Ectodermal cell (in vitro differentiated cells): Measurements from ENCODE around the gene LYL1.

Source experiments
- H3K27ac ChIP-seq: 2 replicates; pipeline ENCODE4 v1.7.0; 2013; ENCODE audit warnings: mild to moderate bottlenecking, low read depth, low read length; ENCODE audit not compliant: insufficient read depth, poor library complexity, severe bottlenecking
- H3K27me3 ChIP-seq: 2 replicates; pipeline ENCODE4 v1.7.0; 2013; ENCODE audit warnings: mild to moderate bottlenecking, low read length; ENCODE audit not compliant: insufficient read depth, control insufficient read depth, poor library complexity, severe bottlenecking
- H3K36me3 ChIP-seq: one replicate; pipeline ENCODE4 v1.7.0; 2013; ENCODE audit warnings: low read length; ENCODE audit not compliant: control insufficient read depth, insufficient read depth
- H3K4me1 ChIP-seq: one replicate; pipeline ENCODE4 v1.7.0; 2013; ENCODE audit warnings: low read length; ENCODE audit not compliant: control insufficient read depth, insufficient read depth
- H3K4me3 ChIP-seq: 2 replicates; pipeline ENCODE4 v1.7.0; 2013; ENCODE audit warnings: low read depth, low read length, control low read depth; ENCODE audit not compliant: insufficient read depth
- H3K9me3 ChIP-seq: 2 replicates; pipeline ENCODE4 v1.7.0; 2013; ENCODE audit warnings: mild to moderate bottlenecking, low read length, moderate library complexity; ENCODE audit not compliant: control insufficient read depth
- WGBS, 2 experiments: methylation state at CpG; one replicate each; pipeline ENCODE4 v1.1.7; 2013; ENCODE audit warnings: missing lambda C conversion rate in 2 of 2; 5-methylcytosine and 5-hydroxymethylcytosine counted together

LYL1 gene

GRCh38 chr19:13098277-13099072, 4.2 kb downstream of the LYL1 start:
- Histone ChIP-seq H3K36me3 (no peaks in the 10 kb centered on the region), H3K27me3 (peaks cover 97% of the 10 kb centered on the region), H3K27ac (no peak overlapping the region), H3K4me3 (no peak overlapping the region), H3K9me3 (no peaks in the 10 kb centered on the region), H3K4me1 (peaks cover 23% of the 10 kb centered on the region)
- 2% methylated on average over 52 to 58 of the region's 58 CpGs for WGBS, 2 experiments

GRCh38 chr19:13097463-13098258, 5.0 kb downstream of the LYL1 start:
- Histone ChIP-seq H3K4me1 (peaks cover 24% of the 10 kb centered on the region), H3K27ac (no peak overlapping the region), H3K4me3 (no peak overlapping the region), H3K27me3 (peaks cover 95% of the 10 kb centered on the region), H3K9me3 (no peaks in the 10 kb centered on the region), H3K36me3 (no peaks in the 10 kb centered on the region)
- WGBS, 2 experiments: 2 to 3% methylated on average over 62 to 69 of the region's 69 CpGs

- Histone ChIP-seq H3K27me3 (peaks cover 95% of the 10 kb centered on the region), H3K4me3 (no peak overlapping the region), H3K9me3 (no peaks in the 10 kb centered on the region), H3K4me1 (peaks cover 27% of the 10 kb centered on the region), H3K27ac (no peak overlapping the region), H3K36me3 (no peaks in the 10 kb centered on the region)
- 3 to 5% methylated on average over 9 to 17 of the region's 20 CpGs for WGBS, 2 experiments
These were observed 5.6 kb downstream of the LYL1 start for GRCh38 chr19:13097033-13097462.

- Histone ChIP-seq H3K4me1 (peaks cover 32% of the 10 kb centered on the region), H3K9me3 (no peaks in the 10 kb centered on the region), H3K27me3 (peaks cover 95% of the 10 kb centered on the region), H3K27ac (no peak overlapping the region), H3K4me3 (peak overlapping the region; percentile 34), H3K36me3 (no peaks in the 10 kb centered on the region)
- WGBS, 2 experiments: 1 to 2% methylated on average over 44 of the region's 44 CpGs
These were observed 6.4 kb downstream of the LYL1 start for GRCh38 chr19:13095934-13096927.

- H3K4me3 ChIP-seq: peak overlapping the region; percentile 34
- WGBS, 2 experiments: 0 to 1% methylated on average over 25 of the region's 25 CpGs
These were observed 7.3 kb downstream of the LYL1 start for GRCh38 chr19:13095393-13095784.

GRCh38 chr19:13094771-13095392, 7.8 kb downstream of the LYL1 start:
- Histone ChIP-seq H3K36me3 (no peaks in the 10 kb centered on the region), H3K4me3 (peak overlapping the region; percentile 34), H3K27ac (peak overlapping the region; percentile 13), H3K4me1 (peaks cover 32% of the 10 kb centered on the region), H3K9me3 (no peaks in the 10 kb centered on the region), H3K27me3 (peaks cover 95% of the 10 kb centered on the region)
- WGBS, 2 experiments: 4% methylated on average over 16 of the region's 16 CpGs

More at GRCh38 chr19:13095393-13095784, 7.3 kb downstream of the LYL1 start:
- peaks cover 32% of the 10 kb centered on the region for H3K4me1 ChIP-seq
- no peaks in the 10 kb centered on the region for H3K36me3 ChIP-seq
- peak overlapping the region; percentile 13 for H3K27ac ChIP-seq
- no peaks in the 10 kb centered on the region for H3K9me3 ChIP-seq
- peaks cover 95% of the 10 kb centered on the region for H3K27me3 ChIP-seq

GRCh38 chr19:13094106-13094504, 8.6 kb downstream of the LYL1 start:
- WGBS, 2 experiments: 21 to 27% methylated on average over 5 of the region's 5 CpGs
- no peak overlapping the region for H3K4me3 ChIP-seq
- no peaks in the 10 kb centered on the region for H3K9me3 ChIP-seq
- no peaks in the 10 kb centered on the region for H3K36me3 ChIP-seq
- peaks cover 93% of the 10 kb centered on the region for H3K27me3 ChIP-seq
- peaks cover 32% of the 10 kb centered on the region for H3K4me1 ChIP-seq
- no peak overlapping the region for H3K27ac ChIP-seq

GRCh38 chr19:13093407-13094105, 9.1 kb downstream of the LYL1 start:
- H3K9me3 ChIP-seq: no peaks in the 10 kb centered on the region
- H3K27me3 ChIP-seq: peaks cover 87% of the 10 kb centered on the region
- H3K4me3 ChIP-seq: no peak overlapping the region
- 43 to 44% methylated on average over 12 of the region's 12 CpGs for WGBS, 2 experiments
- H3K36me3 ChIP-seq: no peaks in the 10 kb centered on the region
- peaks cover 32% of the 10 kb centered on the region for H3K4me1 ChIP-seq
- H3K27ac ChIP-seq: no peak overlapping the region
